22Rv1 (cell line): ENCODE data around the gene MLLT1.

Experiments
- H3K27ac ChIP-seq: fragments of 450-650 bp; 2 replicates; pipeline ENCODE4 v1.5.1; 2017
- CTCF ChIP-seq: fragments of 450-650 bp; IDR thresholded peaks from 2 replicates; pipeline ENCODE4 v1.5.1; 2017; ENCODE audit warnings: mild to moderate bottlenecking
- ZFX ChIP-seq: fragments of 450-650 bp; IDR thresholded peaks from 2 replicates; pipeline ENCODE4 v1.6.1; 2017; ENCODE audit warnings: antibody characterized with exemption, borderline replicate concordance

Gene MLLT1

GRCh38 chr19:6210091-6210490 lies 69.7 kb downstream of the MLLT1 start:
- no peak overlapping the region for H3K27ac ChIP-seq
- TF ChIP-seq CTCF (no peak), ZFX (no peak)

GRCh38 chr19:6209680-6210079 lies 70.1 kb downstream of the MLLT1 start:
- H3K27ac ChIP-seq, result no peak overlapping the region
- TF ChIP-seq ZFX (no peak), CTCF (no peak)

- TF ChIP-seq ZFX (no peak), CTCF (no peak)
- no peak overlapping the region for H3K27ac ChIP-seq
These were observed 70.5 kb downstream of the MLLT1 start for GRCh38 chr19:6209233-6209632.

GRCh38 chr19:6204866-6205723 lies 74.7 kb downstream of the MLLT1 start:
- no peak overlapping the region for H3K27ac ChIP-seq
- TF ChIP-seq ZFX (no peak), CTCF (no peak)

GRCh38 chr19:6204212-6204611 lies 75.6 kb downstream of the MLLT1 start:
- TF ChIP-seq CTCF, result no peak
- no peak for TF ChIP-seq ZFX
- no peak overlapping the region for H3K27ac ChIP-seq

GRCh38 chr19:6199240-6199994 lies 80.4 kb downstream of the MLLT1 start:
- H3K27ac ChIP-seq, result peak overlapping the region; percentile 81
- TF ChIP-seq CTCF (no peak), ZFX (no peak)

- TF ChIP-seq ZFX (no peak), CTCF (no peak)
- H3K27ac ChIP-seq, result peak overlapping the region; percentile 81
These were observed 80.9 kb downstream of the MLLT1 start for GRCh38 chr19:6198896-6199239.
